HUES6 (cell line): ENCODE data around the gene OR52M1.

Experiments
- H3K27ac ChIP-seq: 2 replicates; pipeline ENCODE4 v1.7.0; 2013; ENCODE audit warnings: low read depth, mild to moderate bottlenecking, low read length, inconsistent platforms
- H3K27me3 ChIP-seq: 2 replicates; pipeline ENCODE4 v1.6.1; 2013; ENCODE audit warnings: low read length; ENCODE audit not compliant: control insufficient read depth, insufficient read depth
- H3K36me3 ChIP-seq: 2 replicates; pipeline ENCODE4 v1.6.1; 2013; ENCODE audit warnings: low read length; ENCODE audit not compliant: control insufficient read depth, insufficient read depth
- H3K4me1 ChIP-seq: 2 replicates; pipeline ENCODE4 v1.6.1; 2013; ENCODE audit warnings: low read length; ENCODE audit not compliant: control insufficient read depth, insufficient read depth
- H3K4me3 ChIP-seq: 2 replicates; pipeline ENCODE4 v1.5.1; 2013; ENCODE audit warnings: low read depth, low read length
- H3K9ac ChIP-seq: one replicate; pipeline ENCODE4 v1.6.1; 2013; ENCODE audit warnings: mild to moderate bottlenecking, low read length
- H3K9me3 ChIP-seq: 2 replicates; pipeline ENCODE4 v1.6.1; 2013; ENCODE audit warnings: low read depth, low read length; ENCODE audit not compliant: control insufficient read depth, insufficient read depth

The OR52M1 gene, protein sequence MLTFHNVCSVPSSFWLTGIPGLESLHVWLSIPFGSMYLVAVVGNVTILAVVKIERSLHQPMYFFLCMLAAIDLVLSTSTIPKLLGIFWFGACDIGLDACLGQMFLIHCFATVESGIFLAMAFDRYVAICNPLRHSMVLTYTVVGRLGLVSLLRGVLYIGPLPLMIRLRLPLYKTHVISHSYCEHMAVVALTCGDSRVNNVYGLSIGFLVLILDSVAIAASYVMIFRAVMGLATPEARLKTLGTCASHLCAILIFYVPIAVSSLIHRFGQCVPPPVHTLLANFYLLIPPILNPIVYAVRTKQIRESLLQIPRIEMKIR

DNA sequence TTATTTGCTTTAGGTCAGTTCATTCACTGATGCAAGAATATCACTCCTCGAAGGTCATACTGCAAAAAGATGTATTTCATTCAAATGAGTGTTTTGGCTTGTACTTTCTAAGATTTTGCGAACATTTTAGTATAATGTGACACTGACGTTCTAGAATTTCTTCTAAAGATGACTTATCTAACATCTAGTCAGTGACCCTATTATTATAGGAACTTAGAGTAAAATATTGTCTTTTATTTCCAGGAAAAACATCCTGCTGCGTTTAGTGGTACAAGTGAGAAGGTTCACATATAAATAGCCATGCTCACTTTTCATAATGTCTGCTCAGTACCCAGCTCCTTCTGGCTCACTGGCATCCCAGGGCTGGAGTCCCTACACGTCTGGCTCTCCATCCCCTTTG lies at the start of gene OR52M1:
Gene OR52M1, plus strand, starts transcription at position 301 of the 400 bp plus-strand sequence. Its CDS starts 0 bp downstream, at position 301.
- no peaks in the 10 kb centered on the region for H3K4me1 ChIP-seq
- H3K9ac ChIP-seq = no peak within 1 kb of the TSS
- H3K36me3 ChIP-seq = no peaks in the 10 kb centered on the region
- H3K27me3 ChIP-seq = peaks cover 4% of the 10 kb centered on the region; the same call in 1 of the 2 replicates
- H3K9me3 ChIP-seq = no peaks in the 10 kb centered on the region
- H3K27ac ChIP-seq = no peak within 1 kb of the TSS
- no peak within 1 kb of the TSS for H3K4me3 ChIP-seq

DNA sequence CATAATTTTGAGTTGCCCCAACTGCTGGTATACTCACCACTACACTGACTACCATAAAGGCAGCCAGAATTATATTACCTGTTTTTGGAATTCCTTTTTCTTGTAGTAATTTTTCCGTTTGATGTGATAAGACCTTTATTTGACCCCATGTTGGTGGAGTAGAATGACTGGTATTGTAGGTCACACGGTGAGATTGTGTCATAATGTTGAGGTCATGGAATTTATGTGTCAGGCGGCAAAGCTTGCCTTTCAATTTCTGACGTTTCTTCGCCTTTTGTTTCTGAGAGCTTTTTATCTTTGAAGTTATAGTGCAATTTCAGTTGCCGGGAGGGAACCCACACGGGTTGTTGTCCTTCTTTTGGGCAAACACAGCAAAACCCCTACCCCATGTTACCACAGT lies 49.5 kb upstream of the OR52M1 start:
- H3K27me3 ChIP-seq = no peaks in the 10 kb centered on the region

DNA sequence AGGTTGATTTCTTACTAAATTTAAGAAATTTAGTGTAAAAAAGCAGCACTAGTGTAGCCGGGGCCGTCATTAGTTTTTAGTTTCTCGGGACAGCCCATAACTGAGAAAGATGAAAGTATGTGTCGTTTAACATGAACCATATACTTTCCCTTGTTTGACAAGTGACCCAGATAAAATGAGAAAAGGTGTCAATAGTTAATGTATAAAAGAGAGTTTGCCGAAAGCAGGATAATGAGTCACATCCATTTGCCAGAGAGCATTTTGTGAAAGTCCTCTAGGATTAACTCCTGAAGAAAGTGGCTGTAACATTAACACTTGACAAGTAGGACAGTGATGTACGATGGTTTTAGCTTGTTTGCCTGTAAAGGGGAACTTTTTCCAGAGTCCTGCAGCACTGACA lies 49.0 kb upstream of the OR52M1 start:
- Histone ChIP-seq H3K36me3 (no peaks in the 10 kb centered on the region), H3K4me3 (no peak overlapping the region), H3K9me3 (0 out of 2 replicates have a peak, but pooled peaks cover 4% of the 10 kb centered on the region), H3K4me1 (no peaks in the 10 kb centered on the region), H3K27ac (no peak overlapping the region), H3K27me3 (no peaks in the 10 kb centered on the region), H3K9ac (no peak overlapping the region)

More for the DNA sequence above, 49.5 kb upstream of the OR52M1 start:
- H3K36me3 ChIP-seq = no peaks in the 10 kb centered on the region
- no peak overlapping the region for H3K4me3 ChIP-seq
- H3K9me3 ChIP-seq = 0 out of 2 replicates have a peak, but pooled peaks cover 4% of the 10 kb centered on the region
- H3K9ac ChIP-seq = no peak overlapping the region
- no peaks in the 10 kb centered on the region for H3K4me1 ChIP-seq
- no peak overlapping the region for H3K27ac ChIP-seq

DNA sequence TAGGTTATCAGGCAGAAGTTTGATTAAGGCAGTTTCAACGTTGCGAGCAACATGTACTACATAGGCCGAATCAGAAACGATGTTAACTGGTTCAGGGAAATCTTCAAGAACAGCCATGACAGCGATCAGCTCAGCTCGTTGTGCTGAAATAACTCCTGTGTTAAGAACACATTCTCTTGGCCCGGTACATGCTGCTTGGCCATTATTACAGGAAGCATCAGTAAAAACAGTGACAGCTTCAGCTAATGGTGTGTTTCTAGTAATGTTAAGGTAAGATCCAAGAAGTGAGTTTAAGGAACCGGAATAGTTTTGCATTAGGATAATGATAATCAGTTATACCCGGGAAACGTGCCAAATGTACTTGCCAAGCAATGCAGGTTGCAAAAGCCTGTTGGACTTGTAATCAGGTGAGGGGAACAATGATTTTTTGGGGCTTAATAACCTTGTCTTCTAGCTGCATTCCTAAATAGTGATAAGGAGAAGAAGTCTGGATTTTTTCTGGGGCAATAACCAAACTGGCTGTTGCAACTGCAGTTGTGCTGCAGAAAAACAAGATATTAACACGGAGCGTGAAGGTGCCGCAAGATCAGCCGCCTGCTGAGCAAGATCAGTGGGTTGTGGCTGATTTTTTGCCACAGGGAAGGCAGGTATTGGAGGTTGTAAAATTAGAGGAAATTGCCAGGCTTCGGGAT lies 48.3 kb upstream of the OR52M1 start:
- Histone ChIP-seq H3K27me3 (no peaks in the 10 kb centered on the region), H3K4me3 (no peak overlapping the region), H3K27ac (no peak overlapping the region), H3K36me3 (no peaks in the 10 kb centered on the region), H3K4me1 (no peaks in the 10 kb centered on the region), H3K9ac (no peak overlapping the region), H3K9me3 (0 out of 2 replicates have a peak, but pooled peaks cover 4% of the 10 kb centered on the region)

DNA sequence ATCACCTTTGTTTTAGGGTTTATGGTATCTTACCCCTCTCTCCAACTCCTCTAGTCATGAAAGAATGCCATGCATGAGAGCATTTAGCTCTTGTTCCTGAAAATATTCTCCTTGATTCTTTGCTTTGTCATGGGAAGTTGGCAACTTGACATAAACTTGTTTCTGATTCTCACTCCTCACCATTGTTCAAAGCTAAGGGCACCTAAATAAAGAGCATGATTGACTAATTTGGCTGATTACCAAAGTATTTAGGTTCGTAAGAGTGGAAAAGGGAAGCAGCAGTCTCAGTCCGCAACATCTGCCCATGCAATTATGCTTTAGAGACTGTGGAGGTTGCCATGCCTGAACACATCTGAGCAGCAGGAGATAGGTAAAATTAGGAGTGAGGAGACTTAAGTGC lies 36.1 kb upstream of the OR52M1 start:
- no peak overlapping the region for H3K9ac ChIP-seq
- H3K4me1 ChIP-seq = no peaks in the 10 kb centered on the region
- no peaks in the 10 kb centered on the region; the same call in 1 of the 2 replicates for H3K27me3 ChIP-seq
- H3K27ac ChIP-seq = no peak overlapping the region
- no peak overlapping the region for H3K4me3 ChIP-seq
- H3K36me3 ChIP-seq = no peaks in the 10 kb centered on the region
- H3K9me3 ChIP-seq = no peaks in the 10 kb centered on the region

DNA sequence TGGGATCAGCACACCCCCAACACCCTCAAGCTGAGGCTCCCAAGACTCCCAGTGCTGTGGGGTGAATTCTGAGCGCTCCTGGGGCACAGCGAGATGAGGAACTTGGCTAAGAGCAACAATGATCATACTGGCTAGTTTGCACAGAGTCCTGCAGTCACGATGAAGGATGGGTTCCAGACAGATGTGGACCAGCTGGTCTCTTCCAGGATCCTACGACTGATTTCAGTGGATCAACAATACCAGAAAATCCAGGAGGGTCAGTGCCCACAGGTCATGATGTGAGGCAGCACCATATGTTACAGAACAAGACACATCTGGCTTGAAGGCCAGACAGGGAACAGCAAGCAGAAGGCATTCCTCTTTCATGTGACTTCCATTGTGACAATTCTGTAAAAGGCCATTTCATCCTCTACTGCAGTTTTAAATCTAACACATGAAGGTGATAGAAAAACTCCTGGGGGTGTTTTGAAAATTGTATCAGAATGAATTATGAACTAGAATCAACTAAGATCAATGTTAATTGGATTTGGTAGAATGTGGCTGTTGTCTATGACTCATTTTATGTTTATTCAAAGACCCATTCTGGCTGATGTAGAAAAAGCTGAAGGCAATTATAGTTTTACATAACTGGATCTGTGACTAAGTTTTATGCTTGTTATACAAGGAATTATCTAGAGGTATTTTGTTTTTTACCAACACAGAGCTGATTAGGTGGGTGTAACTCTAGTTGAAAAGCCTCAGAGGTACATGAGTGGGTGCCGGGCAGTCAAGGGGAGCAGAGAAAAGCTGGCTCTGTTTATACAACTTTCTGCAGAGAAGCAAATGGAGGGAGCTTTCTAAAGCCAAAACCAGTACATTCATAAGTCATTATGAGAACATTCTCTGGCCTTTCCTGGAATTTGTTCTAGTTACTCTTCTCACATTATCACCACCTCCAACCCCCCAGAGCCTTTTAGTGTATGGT lies 33.4 kb upstream of the OR52M1 start:
- H3K27ac ChIP-seq = no peak overlapping the region
- no peaks in the 10 kb centered on the region for H3K9me3 ChIP-seq
- no peak overlapping the region for H3K9ac ChIP-seq
- H3K4me1 ChIP-seq = no peaks in the 10 kb centered on the region
- H3K4me3 ChIP-seq = no peak overlapping the region
- H3K27me3 ChIP-seq = no peaks in the 10 kb centered on the region; the same call in 1 of the 2 replicates
- H3K36me3 ChIP-seq = no peaks in the 10 kb centered on the region

DNA sequence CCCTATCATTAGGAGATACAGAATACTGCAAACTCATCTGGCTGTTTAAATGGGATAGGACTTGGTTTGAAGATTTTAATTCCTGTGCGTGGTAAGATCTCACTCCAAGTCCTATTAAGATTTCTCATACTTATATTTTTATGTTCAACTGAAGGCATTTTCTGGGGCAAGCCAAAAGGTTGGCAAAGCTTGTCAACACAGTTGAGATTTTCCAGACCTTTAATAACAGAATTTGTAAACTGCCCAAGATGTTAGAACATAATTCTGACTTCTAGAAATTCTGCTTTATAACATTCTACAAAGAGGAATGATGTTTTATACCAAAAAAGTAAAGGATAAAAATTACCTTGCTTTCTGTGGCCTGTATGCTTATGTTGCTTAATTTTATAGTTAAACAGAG lies 30.8 kb upstream of the OR52M1 start:
- Histone ChIP-seq H3K4me1 (no peaks in the 10 kb centered on the region), H3K36me3 (no peaks in the 10 kb centered on the region), H3K9ac (no peak overlapping the region), H3K27me3 (no peaks in the 10 kb centered on the region), H3K27ac (no peak overlapping the region), H3K4me3 (no peak overlapping the region), H3K9me3 (no peaks in the 10 kb centered on the region)

DNA sequence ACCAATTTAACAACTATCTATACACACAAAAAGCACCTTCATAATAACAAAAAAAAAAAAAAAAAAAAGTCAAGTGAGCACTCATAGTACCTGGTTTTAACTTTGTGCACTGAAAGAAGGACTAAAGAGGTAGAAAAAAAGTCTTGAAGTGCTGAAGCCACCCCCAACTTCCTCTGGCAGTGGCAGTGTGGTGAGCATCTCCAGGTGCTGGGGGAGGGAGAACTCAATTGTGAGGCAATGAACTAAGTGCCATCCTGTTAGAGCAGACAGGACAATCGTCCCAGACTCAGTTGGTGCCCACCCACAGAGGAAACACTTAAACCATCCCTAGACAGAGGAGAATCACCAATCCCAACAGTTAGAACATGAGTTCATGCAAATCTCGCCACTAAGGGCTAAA lies 22.7 kb upstream of the OR52M1 start:
- Histone ChIP-seq H3K4me3 (no peak overlapping the region), H3K27me3 (no peaks in the 10 kb centered on the region), H3K9me3 (no peaks in the 10 kb centered on the region), H3K27ac (no peak overlapping the region), H3K4me1 (peaks cover 3% of the 10 kb centered on the region; the same call in 1 of the 2 replicates), H3K9ac (no peak overlapping the region), H3K36me3 (no peaks in the 10 kb centered on the region)

DNA sequence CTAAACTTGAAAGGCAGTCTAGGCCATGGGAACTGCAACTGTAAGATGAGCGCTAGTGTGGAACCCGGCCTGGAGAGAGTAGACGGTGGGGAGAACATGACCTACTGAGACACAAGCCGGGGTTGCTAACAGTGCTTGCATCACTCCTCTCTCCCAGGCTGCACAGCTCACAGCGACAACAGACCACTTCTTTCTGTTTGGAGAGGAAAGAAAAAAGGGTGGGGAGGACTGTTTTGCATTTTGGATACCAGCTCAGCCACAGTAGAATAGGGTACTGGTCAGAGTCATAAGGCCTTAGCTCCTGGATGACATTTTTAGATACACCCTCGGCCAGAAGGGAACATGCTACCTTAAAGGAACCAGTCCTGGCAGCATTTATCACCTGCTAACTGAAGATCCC lies 22.2 kb upstream of the OR52M1 start:
- Histone ChIP-seq H3K9me3 (no peaks in the 10 kb centered on the region), H3K36me3 (no peaks in the 10 kb centered on the region), H3K4me1 (peaks cover 3% of the 10 kb centered on the region; the same call in 1 of the 2 replicates), H3K9ac (no peak overlapping the region), H3K27me3 (no peaks in the 10 kb centered on the region), H3K27ac (no peak overlapping the region), H3K4me3 (no peak overlapping the region)

DNA sequence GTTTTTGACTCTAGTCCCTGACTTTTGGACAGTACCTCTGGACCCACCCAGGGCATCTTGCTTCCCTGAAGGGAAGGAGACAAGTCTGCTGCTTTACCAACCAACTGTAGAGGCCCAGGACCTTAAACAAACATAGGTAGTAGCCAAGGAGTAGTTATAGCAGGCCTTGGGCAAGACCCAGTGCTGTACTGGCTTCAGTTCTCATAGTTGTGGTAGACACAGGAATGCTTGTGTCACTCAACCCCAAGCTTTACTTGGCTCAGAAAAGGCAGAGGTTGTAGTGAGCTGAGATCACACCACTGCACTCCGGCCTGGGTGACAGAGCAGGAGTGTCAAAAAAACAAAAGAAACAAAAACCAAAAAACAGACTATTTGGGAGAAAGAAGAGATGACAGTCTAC lies 21.3 kb upstream of the OR52M1 start:
- Histone ChIP-seq H3K4me3 (no peak overlapping the region), H3K27ac (no peak overlapping the region), H3K36me3 (no peaks in the 10 kb centered on the region), H3K9me3 (no peaks in the 10 kb centered on the region), H3K4me1 (peaks cover 3% of the 10 kb centered on the region; the same call in 1 of the 2 replicates), H3K27me3 (no peaks in the 10 kb centered on the region; the same call in 1 of the 2 replicates), H3K9ac (no peak overlapping the region)
